ENCODE data around the gene UCP2. TPM values are rescaled to one million over a fixed set of nuclear protein-coding genes. Genes with fewer than 3 reads are reported as not detected.

Gene UCP2
- total RNA-seq: 100 to 1,000 TPM; 365 to 949 (median 395) TPM
- polyA plus RNA-seq: 1,000 to 10,000 TPM; 1,221 to 1,411 TPM
- total RNA-seq: 127 reads per million, percentile 88 among the genes with 10 or more reads in this experiment

GRCh38 chr11:73982595-73982989, at the start of gene UCP2:
Gene UCP2, minus strand, starts transcription at chr11:73982843. Its CDS starts 4,465 bp downstream, at chr11:73978378.
- peak within 1 kb of the TSS; percentile 98 to 100 (median 99) for H3K27ac Mint-ChIP-seq
- peak within 1 kb of the TSS; percentile 96 for H3K27ac ChIP-seq (ENCODE audit: low read depth, low read length)
- H3K27me3 ChIP-seq (ENCODE audit: control insufficient read depth in 2 of 2, insufficient read depth in 2 of 2, low read length in 2 of 2): no peaks in the 10 kb centered on the region
- H3K4me3 Mint-ChIP-seq: peak within 1 kb of the TSS; percentile 93 to 100 (median 99)
- CTCF ChIA-PET: interaction anchor here (1.2 to 4.2 kb wide), 4 partner anchors 9 to 23 kb away, joined by 3 to 24 read pairs (median 20); no protein-coding TSS in a partner anchor
- peaks cover 15 to 48% (median 36%) of the 10 kb centered on the region in 5 donors for H3K36me3 Mint-ChIP-seq
- H3K4me1 Mint-ChIP-seq: peaks cover 35 to 59% (median 50%) of the 10 kb centered on the region in 7 donors
- DNase-seq (peak in 7 of 9 donors; percentile 74 to 89 (median 80)), ATAC-seq (peak; percentile 76)
- H3K9me3 Mint-ChIP-seq: peaks cover 0 to 2% (median 0%) of the 10 kb centered on the region in 11 donors
- H3K9me3 ChIP-seq (ENCODE audit: control insufficient read depth in 2 of 3, low read length in 3 of 3): no peaks in the 10 kb centered on the region
- peak within 1 kb of the TSS; percentile 93 for H3K4me3 ChIP-seq (ENCODE audit: low read length)
- POLR2A ChIA-PET: interaction anchor here (0.6 to 31.1 kb wide), 11 partner anchors 7 to 202 kb away, joined by 3 to 1403 read pairs (median 3); partner anchors contain the start of genes C2CD3, PPME1, UCP2 and UCP3
- H3K27me3 Mint-ChIP-seq: no peaks in the 10 kb centered on the region
- peaks cover 32 to 37% of the 10 kb centered on the region in 2 donors for H3K4me1 ChIP-seq (ENCODE audit: control insufficient read depth in 2 of 2, insufficient read depth in 2 of 2, low read length in 2 of 2)
- peaks cover 15 to 40% (median 19%) of the 10 kb centered on the region in 3 experiments for H3K36me3 ChIP-seq (ENCODE audit: control insufficient read depth in 2 of 3, insufficient read depth in 3 of 3, low read length in 3 of 3)
- intact Hi-C loops (cut with micrococcal nuclease): loop anchor here (1.0 to 10.0 kb wide), 7 partner anchors 8 to 610 kb away; partner anchors contain the start of genes LIPT2 (in 2 of the 2), PGM2L1 (in 1 of the 2) and POLD3 (in 1 of the 2)

DNA sequence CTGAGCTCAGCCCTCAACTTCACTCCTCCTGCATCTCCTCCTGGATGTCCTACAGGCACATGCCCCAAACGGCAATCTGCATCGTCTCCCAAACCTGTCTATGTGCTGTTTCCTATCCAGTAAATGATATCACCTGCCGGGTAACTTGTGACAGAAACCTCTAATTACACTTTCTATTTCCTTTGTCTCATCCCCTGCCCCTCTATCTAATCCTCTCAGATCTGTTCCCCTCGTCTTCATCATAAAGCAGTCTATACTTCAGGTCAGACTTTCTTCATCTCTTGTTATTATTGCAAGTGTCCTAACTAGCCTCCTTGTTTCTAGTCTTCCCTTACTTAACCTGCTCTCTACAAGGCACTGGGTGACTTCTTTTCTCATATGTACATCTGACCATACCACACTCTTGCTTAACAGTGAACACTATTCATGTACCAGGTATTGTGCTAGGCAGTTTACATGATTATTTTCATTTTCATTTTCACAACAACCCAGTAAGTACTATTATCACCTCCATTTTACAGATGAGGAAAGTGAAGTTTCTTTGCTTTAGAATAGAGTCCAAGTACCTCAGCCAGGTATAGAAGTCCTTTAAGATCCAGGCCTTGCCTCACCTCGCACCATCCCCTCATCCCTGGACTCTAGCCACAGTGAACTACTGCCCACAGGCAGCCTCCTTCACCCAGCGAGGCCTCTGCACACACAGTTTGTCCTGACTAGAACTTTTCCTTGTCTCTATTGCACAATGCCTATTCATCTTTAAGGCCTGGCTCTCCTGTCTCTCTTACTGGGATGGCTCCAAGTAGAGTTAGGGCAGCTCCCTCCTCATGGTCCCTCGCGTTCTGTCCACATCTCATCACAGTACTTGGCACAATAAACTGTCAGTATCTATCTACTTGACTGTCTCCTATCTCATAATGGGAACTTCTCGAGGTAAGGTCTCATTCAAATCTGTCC, 48.4 kb upstream of the UCP2 start:
- Mint-ChIP-seq H3K27ac (peak overlapping the region in 8 of 9 donors; percentile 3 to 91 (median 44)), H3K9me3 (no peaks in the 10 kb centered on the region), H3K4me1 (peaks cover 17 to 39% (median 25%) of the 10 kb centered on the region in 7 donors), H3K4me3 (peak overlapping the region in 6 of 10 donors; percentile 3 to 70 (median 16)), H3K36me3 (peaks cover 24 to 68% (median 38%) of the 10 kb centered on the region in 5 donors), H3K27me3 (no peaks in the 10 kb centered on the region)
- intact Hi-C loops (cut with micrococcal nuclease): loop anchor here in 1 of 2 donors (1.0 to 5.0 kb wide), 2 partner anchors 36 to 49 kb away; partner anchors contain the start of gene UCP2
- ChIA-PET CTCF (interaction anchor here (0.9 to 5.8 kb wide), 4 partner anchors 36 to 67 kb away, joined by 3 to 50 read pairs (median 17); no protein-coding TSS in a partner anchor), POLR2A (interaction anchor here (1.0 to 2.7 kb wide), 6 partner anchors 10 to 58 kb away, joined by 3 to 12 read pairs (median 4); partner anchors contain the start of gene UCP2)
- no peak for DNase-seq
- no peaks in the 10 kb centered on the region for H3K9me3 ChIP-seq (ENCODE audit: control insufficient read depth in 2 of 3, low read length in 3 of 3)
- ATAC-seq: peak; percentile 52
- H3K4me1 ChIP-seq (ENCODE audit: control insufficient read depth in 2 of 2, insufficient read depth in 2 of 2, low read length in 2 of 2): peaks cover 0 to 7% of the 10 kb centered on the region in 2 donors
- no peak overlapping the region for H3K27ac ChIP-seq (ENCODE audit: low read depth, low read length)
- H3K27me3 ChIP-seq (ENCODE audit: control insufficient read depth in 2 of 2, insufficient read depth in 2 of 2, low read length in 2 of 2): no peaks in the 10 kb centered on the region
- peaks cover 0 to 32% (median 0%) of the 10 kb centered on the region in 3 experiments for H3K36me3 ChIP-seq (ENCODE audit: control insufficient read depth in 2 of 3, insufficient read depth in 3 of 3, low read length in 3 of 3)
- no peak overlapping the region for H3K4me3 ChIP-seq (ENCODE audit: low read length)

DNA sequence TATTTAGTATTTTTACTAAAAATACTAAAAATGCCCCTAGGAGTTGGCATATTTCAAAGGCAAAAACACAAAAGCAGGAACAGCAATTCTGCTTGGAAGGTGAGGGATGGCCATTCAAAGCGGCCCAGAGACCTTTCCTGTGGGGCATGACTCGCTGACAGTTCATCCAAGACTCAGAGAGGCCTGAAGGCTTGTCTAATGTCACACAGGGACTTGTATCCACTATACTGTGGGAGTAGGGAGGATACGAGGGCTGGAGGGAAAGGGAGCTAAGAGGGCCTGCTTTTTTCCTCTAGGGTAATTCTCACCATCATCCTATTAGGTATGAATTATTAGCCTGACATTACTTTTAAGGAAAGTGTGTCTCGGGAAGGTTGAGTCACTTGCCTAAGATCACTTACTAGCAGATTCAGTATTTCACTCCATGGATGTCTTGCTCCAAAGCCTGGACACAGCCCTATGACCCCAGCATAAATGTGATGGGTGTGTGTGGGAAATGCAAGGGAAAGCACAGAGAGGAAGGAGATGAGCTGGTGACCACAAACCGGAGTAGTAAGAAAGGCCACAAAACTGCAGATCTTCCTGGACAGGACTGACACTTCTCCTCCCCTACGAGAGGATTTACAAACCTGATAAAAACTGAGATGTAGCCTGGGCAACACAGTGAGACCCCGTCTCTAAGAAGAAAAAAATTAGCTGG, 43.0 kb upstream of the UCP2 start:
- H3K36me3 Mint-ChIP-seq: peaks cover 30 to 50% (median 43%) of the 10 kb centered on the region in 5 donors
- no peaks in the 10 kb centered on the region for H3K9me3 Mint-ChIP-seq
- H3K27me3 ChIP-seq (ENCODE audit: control insufficient read depth in 2 of 2, insufficient read depth in 2 of 2, low read length in 2 of 2): no peaks in the 10 kb centered on the region
- ChIA-PET POLR2A (interaction anchor here (1.4 to 2.3 kb wide), 2 partner anchors 14 to 47 kb away, joined by 3 to 6 read pairs; no protein-coding TSS in a partner anchor), CTCF (interaction anchor here (0.8 kb wide), 1 partner anchor 28 kb away, joined by 3 read pairs; no protein-coding TSS in a partner anchor)
- no peak overlapping the region for H3K27ac ChIP-seq (ENCODE audit: low read depth, low read length)
- H3K27ac Mint-ChIP-seq: peak overlapping the region in 3 of 9 donors; percentile 34 to 76 (median 42)
- H3K9me3 ChIP-seq (ENCODE audit: control insufficient read depth in 2 of 3, low read length in 3 of 3): no peaks in the 10 kb centered on the region
- H3K4me3 Mint-ChIP-seq: peak overlapping the region in 1 of 10 donors; percentile 41
- H3K4me1 Mint-ChIP-seq: peaks cover 8 to 43% (median 20%) of the 10 kb centered on the region in 7 donors
- no peaks in the 10 kb centered on the region for H3K27me3 Mint-ChIP-seq
- peak; percentile 73 for ATAC-seq
- peaks cover 0 to 10% of the 10 kb centered on the region in 2 donors for H3K4me1 ChIP-seq (ENCODE audit: control insufficient read depth in 2 of 2, insufficient read depth in 2 of 2, low read length in 2 of 2)
- DNase-seq: no peak
- no peak overlapping the region for H3K4me3 ChIP-seq (ENCODE audit: low read length)
- intact Hi-C loops (cut with micrococcal nuclease): no loop called here
- no peaks in the 10 kb centered on the region for H3K36me3 ChIP-seq (ENCODE audit: control insufficient read depth in 2 of 3, insufficient read depth in 3 of 3, low read length in 3 of 3)

- no peak overlapping the region for H3K4me3 ChIP-seq (ENCODE audit: low read length)
- H3K4me1 Mint-ChIP-seq: peaks cover 3 to 34% (median 13%) of the 10 kb centered on the region in 7 donors
- no peak for DNase-seq
- ChIA-PET CTCF (no interaction called here), POLR2A (no interaction called here)
- no peaks in the 10 kb centered on the region for H3K27me3 ChIP-seq (ENCODE audit: control insufficient read depth in 2 of 2, insufficient read depth in 2 of 2, low read length in 2 of 2)
- H3K27me3 Mint-ChIP-seq: no peaks in the 10 kb centered on the region
- H3K4me3 Mint-ChIP-seq: no peak overlapping the region
- ATAC-seq: no peak
- peak overlapping the region in 2 of 9 donors; percentile 42 to 57 for H3K27ac Mint-ChIP-seq
- no peak overlapping the region for H3K27ac ChIP-seq (ENCODE audit: low read depth, low read length)
- peaks cover 28 to 47% (median 40%) of the 10 kb centered on the region in 5 donors for H3K36me3 Mint-ChIP-seq
- intact Hi-C loops (cut with micrococcal nuclease): no loop called here
- H3K9me3 Mint-ChIP-seq: no peaks in the 10 kb centered on the region
- H3K4me1 ChIP-seq (ENCODE audit: control insufficient read depth in 2 of 2, insufficient read depth in 2 of 2, low read length in 2 of 2): peaks cover 6 to 16% of the 10 kb centered on the region in 2 donors
- H3K36me3 ChIP-seq (ENCODE audit: control insufficient read depth in 2 of 3, insufficient read depth in 3 of 3, low read length in 3 of 3): no peaks in the 10 kb centered on the region
- H3K9me3 ChIP-seq (ENCODE audit: control insufficient read depth in 2 of 3, low read length in 3 of 3): no peaks in the 10 kb centered on the region
Observed at GRCh38 chr11:74024261-74025029, 41.8 kb upstream of the UCP2 start.

DNA sequence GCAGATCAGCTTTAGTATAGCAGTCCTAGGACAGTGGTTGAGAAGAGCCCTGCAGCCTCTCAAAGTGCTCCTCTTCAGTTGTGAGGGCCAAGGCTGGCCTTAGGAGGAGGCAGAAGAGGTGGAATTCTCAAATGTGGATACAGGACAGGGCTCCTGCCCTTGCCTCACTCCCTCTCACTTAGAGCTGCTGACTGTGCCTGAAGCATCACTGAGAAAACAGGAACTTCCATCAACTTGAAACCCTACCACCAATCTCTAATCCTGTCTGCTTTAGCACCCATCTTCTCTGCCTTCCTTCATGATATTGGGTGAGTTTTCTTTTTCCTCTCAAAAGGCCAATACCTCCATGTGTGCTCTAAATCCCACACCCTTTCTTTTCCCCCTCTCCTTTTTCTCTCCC, 40.6 kb upstream of the UCP2 start:
- no peaks in the 10 kb centered on the region for H3K9me3 Mint-ChIP-seq
- intact Hi-C loops (cut with micrococcal nuclease): no loop called here
- H3K27me3 Mint-ChIP-seq: no peaks in the 10 kb centered on the region
- POLR2A ChIA-PET: interaction anchor here (14.0 kb wide), 1 partner anchor 52 kb away, joined by 171 read pairs; no protein-coding TSS in a partner anchor
- H3K9me3 ChIP-seq (ENCODE audit: control insufficient read depth in 2 of 3, low read length in 3 of 3): no peaks in the 10 kb centered on the region
- H3K27me3 ChIP-seq (ENCODE audit: control insufficient read depth in 2 of 2, insufficient read depth in 2 of 2, low read length in 2 of 2): no peaks in the 10 kb centered on the region
- no peak overlapping the region for H3K27ac ChIP-seq (ENCODE audit: low read depth, low read length)
- no peak overlapping the region for H3K4me3 Mint-ChIP-seq
- peaks cover 10 to 31% (median 17%) of the 10 kb centered on the region in 7 donors for H3K4me1 Mint-ChIP-seq
- DNase-seq: no peak
- no peaks in the 10 kb centered on the region for H3K36me3 ChIP-seq (ENCODE audit: control insufficient read depth in 2 of 3, insufficient read depth in 3 of 3, low read length in 3 of 3)
- no peak for ATAC-seq
- H3K27ac Mint-ChIP-seq: peak overlapping the region in 2 of 9 donors; percentile 23 to 52
- H3K4me1 ChIP-seq (ENCODE audit: control insufficient read depth in 2 of 2, insufficient read depth in 2 of 2, low read length in 2 of 2): peaks cover 6 to 24% of the 10 kb centered on the region in 2 donors
- H3K36me3 Mint-ChIP-seq: peaks cover 18 to 36% (median 33%) of the 10 kb centered on the region in 5 donors
- CTCF ChIA-PET: interaction anchor here (0.7 kb wide), 1 partner anchor 63 kb away, joined by 4 read pairs; no protein-coding TSS in a partner anchor
- no peak overlapping the region for H3K4me3 ChIP-seq (ENCODE audit: low read length)

Measured in naive thymus-derived CD4-positive, alpha-beta T cell (primary cell).